G401 (cell line): ENCODE data around the gene PPP2R5C. TPM values are rescaled to one million over a fixed set of nuclear protein-coding genes. Genes with fewer than 3 reads are reported as not detected.

ENCODE experiments used
- DNase-seq: peaks from one replicate; pipeline ENCODE4 v3.0.0-alpha.2; 2015; ENCODE audit warnings: low spot score
- in situ Hi-C: cut with HindIII; loops from 2 replicates; pipeline ENCODE4 v1.10.0; 2016; ENCODE audit warnings: low sequenced_read_pairs, mixed read lengths
- total RNA-seq: library from RNA; depleted of rRNA; stranded (reverse); fragments of >200 nt; shearing (Covaris generic); gene quantifications from 2 replicates; pipeline ENCODE4 v1.2.3, GENCODE V29; 2014

PPP2R5C gene
- total RNA-seq, 1 experiment from 2014 or later, result 118 TPM

DNA sequence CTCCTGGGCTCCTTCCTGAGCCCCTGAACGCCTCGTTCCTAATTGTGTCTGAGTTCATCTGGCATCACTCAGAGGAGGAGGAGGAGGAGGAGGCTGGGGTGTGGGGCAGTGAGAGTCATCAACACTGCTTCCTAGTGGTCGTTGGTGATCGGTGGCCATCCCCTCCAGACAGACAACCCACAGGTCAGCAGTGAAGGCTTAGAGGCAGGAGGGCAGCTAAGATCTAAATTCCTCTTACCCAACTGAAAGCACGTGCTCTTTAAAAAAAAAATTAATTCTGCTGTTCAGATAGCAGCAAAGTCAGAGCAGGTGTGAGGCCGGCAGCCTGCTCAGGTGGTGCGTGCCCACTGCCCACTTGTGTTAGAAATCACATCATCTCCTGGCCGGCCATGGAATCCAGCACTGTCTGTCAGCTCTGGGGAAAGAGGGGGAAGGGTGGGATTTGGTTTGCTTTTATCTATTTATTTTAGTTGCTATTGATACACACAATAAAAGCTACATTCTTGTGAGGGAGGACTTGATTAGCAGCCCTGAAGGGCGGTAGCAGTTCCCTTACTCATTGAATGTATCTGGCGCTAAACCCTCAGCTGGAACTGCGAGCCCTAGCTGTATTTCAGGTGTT, 46.6 kb downstream of the PPP2R5C start:
- DNase-seq, result no peak
- in situ Hi-C loops, result no loop called here

DNA sequence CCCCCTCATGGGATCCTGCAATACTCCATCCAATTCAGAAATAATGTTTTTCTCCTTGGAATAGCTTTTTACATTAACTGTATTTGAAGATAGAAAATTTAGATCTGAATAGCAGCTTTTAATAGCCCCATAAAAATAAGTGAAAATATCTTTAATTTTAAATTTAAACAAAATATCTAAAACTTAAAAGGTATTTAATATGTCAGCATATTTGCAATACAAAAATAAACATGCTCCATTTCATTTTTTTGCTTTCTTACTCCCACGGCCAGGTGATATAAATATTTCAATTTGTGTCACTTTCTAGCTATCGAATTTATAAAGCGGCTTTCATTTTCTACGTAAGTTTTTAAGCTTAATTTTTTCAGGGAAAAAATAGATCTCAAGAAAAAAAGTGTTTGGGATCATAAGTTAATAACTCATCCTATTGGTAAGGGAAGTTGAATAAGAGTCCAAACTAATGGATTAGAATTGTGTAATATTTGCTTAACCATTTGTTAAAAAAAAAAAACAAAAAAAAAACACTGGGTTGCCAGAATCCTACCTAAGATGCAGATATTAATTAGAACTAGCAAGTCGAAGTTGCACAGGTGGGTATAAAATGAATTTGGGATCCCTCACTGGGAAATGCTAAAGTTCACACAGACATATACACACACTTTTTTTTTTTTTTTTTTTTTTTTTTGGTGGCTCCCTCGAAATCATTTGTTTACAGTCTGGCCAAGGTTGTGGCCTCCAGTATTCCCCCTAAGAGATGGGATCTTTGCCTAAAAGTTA, 47.6 kb downstream of the PPP2R5C start:
- in situ Hi-C loops, result no loop called here

DNA sequence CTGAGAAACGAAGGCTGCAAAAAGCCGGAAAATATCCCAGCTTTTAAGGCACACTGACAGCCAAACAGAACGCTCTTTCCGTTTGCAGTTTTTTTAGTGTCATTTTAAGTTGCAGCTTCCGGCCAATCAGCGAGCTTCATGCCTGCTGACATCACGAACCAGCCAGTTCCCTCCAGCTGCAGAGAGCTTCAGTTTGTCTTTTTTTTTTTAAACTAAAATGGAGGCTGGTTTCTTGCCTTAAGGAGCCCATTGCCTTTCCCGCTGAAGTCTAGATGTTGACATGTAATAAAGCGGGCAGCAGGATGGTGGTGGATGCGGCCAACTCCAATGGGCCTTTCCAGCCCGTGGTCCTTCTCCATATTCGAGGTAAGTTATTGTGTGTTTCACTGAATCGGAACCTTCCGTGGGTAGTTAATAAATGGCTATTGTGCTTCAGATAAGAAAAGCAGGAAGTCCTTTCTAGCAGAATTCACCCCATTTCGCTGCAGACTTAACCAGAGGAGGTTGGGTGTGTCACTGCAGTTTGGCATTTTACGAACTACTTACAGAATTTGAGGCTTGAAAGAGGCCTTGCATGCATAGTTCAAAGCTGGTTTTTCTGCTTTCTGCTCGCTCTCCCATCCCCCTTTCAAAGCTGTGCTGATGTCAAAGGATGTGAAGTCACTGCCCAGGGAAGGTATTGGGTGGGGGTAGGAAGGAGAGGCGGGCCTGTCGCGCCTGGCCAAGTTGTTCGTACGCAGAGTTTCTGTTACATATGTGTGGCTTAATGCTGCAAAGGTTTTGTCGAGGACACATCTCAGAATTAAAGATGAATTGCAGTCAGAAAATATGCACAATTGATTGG, 48.4 kb downstream of the PPP2R5C start:
- in situ Hi-C loops, result no loop called here
- DNase-seq, result peak; percentile 94

More for the DNA sequence above, 47.6 kb downstream of the PPP2R5C start:
- no peak for DNase-seq

DNA sequence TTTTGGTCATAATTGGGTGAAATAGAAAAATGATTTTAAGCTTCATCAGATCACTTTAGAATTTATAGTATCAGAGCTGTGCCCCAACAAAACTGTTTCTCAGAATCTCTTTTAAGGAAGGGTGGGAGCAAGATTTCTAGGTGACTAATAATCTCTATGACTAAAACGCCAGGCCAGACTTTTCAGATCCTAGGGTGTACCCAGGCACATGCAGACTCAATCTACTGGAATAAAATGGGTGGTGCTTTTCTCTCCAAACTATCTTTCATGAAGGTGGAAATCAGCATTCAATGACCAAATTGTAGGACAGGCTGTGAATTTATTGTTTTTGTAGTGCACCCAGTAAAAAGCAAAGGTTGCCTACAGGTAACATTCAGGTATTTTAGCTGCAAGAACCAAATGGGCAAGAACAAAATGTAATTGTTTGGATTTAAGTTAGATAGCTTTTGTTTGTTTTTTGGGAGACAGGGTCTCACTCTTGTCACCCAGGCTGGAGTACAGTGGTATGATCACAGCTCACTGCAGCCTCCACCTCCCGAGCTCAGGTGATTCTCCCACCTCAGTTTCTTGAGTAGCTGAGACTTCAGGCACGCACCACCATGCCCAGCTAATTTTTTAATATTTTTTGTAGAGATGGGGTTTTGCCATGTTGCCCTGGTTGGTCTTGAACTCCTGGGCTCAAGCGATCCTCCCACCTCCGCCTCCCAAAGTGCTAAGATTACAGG, 49.5 kb downstream of the PPP2R5C start:
- in situ Hi-C loops, result no loop called here

DNA sequence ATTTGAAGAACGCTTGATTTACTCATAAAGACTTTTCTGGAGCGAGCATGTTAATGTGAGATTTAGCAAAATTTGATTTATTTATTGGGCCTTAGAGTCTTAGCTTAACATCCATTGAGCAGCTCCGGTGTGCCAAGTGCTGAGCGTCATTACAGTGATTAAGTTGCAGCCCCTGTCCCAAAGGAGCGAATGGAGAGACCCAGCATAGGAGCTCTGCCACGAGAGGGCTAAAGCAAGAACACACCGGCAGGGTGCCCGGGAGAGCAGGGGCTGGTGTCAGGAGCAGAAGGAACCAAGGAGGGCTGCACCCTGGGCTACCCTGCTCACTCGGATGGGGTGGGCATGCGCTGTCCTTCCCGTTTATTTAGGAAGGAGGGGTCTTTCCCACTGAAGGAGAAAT, 50.6 kb downstream of the PPP2R5C start:
- no peak for DNase-seq
- in situ Hi-C loops, result no loop called here

More for the DNA sequence above, 49.5 kb downstream of the PPP2R5C start:
- DNase-seq, result no peak

DNA sequence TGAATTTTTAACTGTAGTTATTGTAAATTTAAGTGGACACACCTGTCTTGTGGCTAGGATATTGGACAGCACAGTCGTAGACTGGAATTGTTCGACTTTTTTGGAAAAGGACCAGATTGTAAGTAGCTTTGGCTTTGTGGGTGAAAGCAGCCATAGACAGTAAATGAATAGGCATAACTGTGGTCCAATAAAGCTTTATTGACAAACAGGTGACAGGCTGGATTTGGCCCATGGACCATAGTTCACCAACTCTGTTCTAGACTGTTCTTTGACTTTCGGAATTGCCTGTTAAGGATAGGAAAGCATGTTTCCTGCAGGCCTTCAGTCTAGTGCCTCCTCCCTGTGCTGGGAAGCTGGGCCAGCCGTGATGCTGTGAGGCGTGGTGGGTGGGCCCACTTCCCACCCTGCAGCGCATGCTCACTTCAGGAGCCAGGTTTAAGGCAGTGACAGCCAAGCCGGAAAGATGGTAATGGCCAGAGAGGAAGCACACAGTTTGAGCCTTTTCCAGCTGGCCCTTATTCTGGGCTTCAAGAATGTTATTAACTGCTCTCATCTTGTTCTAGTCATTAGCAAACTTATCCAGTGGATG, 51.8 kb downstream of the PPP2R5C start:
- no peak for DNase-seq
- in situ Hi-C loops, result no loop called here

DNA sequence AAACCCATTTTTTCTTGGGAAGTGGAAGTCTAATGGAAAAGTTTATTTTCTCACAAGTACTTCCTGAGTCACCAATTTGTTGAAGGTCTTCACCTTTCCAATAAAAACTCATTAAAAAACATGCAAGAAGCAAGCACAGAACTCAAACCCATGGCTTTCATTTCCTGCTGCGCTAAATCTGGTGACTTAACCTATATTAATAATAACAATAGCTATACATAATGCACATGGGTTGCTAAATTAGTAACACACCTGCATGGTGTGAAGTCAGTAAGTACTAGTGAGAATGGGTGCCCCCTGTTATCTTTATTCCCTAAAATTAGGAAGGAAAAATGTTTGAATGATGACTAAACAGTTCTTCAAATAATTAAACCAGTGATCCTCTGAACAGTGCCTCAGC, 52.3 kb downstream of the PPP2R5C start:
- in situ Hi-C loops, result no loop called here
- no peak for DNase-seq

DNA sequence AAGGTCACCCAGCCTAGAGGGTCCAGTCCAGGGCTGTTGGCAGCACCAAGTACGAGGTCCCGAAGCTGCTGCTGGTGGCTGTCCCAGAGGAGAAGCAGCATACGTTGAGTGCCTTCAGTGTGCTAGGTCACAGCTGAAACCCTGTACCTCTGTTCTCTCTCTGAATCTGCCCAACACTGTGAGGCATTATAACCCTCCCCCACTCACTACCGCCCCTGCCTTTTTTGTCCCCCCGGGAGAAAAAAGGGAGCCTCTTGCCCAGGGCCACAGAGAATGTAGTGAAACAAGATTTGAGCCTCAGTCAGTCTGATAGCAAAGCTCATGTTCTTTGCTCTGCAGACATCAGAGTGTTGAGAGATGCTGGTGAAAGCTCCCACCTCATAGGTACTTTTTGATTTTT, 53.4 kb downstream of the PPP2R5C start:
- DNase-seq, result no peak
- in situ Hi-C loops, result no loop called here

DNA sequence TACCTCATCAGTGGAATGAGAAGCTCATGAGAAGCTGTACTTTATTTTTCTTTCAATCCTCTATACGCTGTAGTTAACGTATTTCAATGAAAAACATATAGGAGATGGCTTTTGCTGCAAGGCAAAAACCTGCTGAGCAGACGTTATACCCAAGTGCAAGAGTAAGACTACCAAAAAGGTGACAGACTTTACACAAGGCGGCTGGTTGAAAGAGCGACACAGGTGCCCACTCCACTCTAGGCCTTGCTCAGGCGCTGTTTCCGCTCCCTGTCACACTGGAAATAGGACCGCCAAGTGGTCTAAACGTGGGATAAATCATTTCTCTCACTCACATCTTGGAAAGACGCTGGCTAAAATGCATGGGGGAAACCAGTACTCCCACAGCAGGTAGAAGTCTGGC, 54.5 kb downstream of the PPP2R5C start:
- in situ Hi-C loops, result no loop called here
- no peak for DNase-seq

DNA sequence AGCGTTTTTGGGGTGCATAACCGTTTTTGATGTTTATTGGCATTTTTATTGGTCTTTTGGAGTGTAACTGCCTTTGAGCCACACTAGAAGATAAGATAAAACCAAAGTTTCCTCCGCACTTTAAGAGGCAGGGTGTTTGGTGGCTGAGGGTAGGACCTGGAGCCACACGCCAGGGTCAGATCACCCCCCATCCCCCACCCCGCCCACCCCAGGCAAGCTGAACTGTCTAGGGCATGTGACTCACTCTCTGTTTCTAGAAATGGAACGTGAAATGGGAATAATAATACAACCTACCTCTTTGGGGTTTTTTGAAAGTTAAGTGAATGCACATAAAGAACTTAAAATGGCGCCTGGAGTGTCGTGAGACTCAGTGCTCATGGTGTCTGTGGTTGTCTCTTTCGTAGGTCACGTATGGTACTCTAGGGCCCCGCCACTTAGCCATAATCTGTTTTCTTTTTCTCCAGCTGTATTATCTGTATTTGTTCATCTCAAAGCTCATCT, 56.0 kb downstream of the PPP2R5C start:
- no peak for DNase-seq
- in situ Hi-C loops, result no loop called here

DNA sequence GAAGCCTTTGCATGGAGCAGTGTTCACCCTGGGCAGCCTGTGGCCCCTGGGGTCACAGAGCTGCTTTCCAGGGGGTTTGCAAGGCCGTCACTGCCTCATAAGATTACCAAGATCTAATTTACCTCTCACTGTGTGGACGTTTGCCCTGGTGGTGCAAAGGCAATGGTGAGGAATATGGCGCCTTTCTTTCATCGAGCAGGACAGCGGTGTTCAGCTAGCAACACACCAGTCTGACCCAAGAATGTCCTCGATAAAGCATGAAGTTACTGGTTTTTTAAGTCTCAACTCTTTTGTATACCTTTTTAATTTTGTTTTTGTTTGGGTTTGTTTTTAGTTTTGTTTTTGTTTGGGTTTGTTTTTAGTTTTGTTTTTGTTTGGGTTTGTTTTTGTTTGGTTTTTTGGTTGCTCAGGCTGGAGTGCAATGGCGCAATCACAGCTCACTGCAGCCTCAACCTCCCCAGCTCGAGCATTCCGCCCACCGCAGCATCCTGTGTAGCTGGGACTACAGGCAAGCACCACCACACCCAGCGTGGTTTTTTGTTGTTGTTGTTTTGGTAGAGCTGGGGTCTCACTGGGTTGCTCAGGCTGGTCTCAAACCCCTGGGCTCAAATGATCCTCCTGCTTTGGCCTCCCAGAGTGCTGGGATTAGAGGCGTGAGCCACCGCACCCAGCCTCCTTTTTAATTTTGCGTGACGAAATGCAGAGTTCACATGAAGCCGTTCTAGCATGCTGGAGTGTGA, 57.9 kb downstream of the PPP2R5C start:
- no peak for DNase-seq
- in situ Hi-C loops, result no loop called here

DNA sequence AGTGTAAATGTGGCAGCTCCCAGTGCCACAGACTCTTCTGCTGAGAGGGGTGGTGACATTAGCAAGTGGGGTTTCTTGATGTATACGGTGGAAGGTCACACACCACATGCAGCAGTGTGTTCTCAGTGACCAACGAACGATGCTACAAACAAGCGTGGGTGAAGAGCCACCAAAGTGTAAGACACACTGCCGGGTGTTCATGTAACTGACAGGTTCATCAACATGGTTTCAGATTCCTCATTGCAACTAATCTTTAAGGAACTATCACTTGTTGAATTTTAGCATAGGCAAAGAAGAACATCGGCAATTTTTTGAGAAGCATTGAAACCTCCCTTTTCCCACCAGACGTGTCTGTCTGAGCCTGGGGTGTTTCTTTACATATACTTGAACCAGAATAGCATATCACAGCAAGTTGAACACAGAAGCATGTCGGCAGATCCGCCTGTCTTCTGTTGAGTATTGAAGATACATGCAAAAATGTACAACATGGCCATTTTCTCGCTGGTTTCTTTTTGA, 58.8 kb downstream of the PPP2R5C start:
- no peak for DNase-seq
- in situ Hi-C loops, result no loop called here

DNA sequence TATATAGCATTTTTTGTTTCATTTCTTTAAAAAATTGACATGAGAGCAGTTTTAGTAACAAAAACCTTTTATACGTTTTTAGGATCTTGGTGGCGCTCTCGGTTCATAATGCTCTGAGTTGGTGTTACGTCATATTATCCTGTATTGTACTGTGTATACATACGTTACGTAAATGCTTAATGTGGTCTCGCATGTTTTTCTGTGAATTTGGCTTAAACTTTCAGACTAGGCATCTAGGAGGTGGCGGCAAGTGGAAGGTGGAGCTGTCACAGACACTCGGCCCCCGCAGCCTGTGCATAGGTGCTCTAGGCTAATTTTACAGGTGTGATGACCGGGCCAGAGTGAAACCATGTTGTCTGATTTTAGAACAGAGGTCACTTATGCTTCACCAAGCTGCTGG, 60.0 kb downstream of the PPP2R5C start:
- no peak for DNase-seq
- in situ Hi-C loops, result no loop called here

DNA sequence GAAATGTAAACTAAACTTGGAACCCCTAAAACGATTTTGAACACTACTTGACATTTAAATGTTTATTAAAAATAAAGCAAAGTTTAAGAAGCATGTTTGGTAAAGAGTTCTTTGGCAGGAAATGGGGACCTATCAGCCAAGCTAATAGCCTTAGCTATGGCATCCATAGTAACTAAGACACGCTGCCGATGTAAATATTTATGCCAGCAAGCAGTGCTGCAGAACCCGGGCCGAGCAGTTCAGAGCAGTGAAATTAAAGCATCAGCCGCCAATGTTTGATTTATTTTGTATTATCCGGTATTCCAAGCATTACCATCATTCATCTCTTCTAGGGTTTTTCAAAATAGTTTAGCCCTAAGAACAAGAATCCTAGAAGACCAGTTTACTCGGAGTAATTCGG, 61.6 kb downstream of the PPP2R5C start:
- DNase-seq, result no peak
- in situ Hi-C loops, result no loop called here

DNA sequence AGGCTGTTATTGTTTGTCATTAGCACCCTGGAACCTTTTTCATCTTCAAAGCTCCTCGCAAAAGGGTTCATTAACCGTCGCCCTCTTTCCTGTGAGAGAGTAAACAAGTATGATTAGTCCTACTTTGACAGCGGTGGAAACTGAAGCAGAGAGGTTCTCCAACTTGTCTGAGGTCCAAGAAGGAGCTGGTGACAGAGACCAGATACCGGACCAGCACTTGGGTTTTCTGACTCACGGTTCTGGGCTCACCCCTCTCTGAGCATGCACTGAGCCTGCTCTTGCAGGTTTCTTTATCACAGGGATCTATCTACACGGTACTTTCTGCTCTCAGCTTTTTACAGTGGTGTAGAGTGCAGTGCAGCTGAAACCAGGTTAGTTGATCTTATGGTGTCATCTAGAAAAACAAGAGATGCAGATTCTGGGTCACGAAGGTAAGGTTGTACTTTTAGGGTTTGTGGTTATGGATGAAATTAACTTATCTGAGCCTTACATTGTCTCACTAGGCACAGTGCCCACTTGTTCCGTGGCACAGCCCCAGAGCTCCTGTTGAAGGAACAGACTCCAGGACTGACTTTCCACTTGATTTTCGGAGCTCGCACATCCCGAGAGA, 62.1 kb downstream of the PPP2R5C start:
- DNase-seq, result peak; percentile 72
- in situ Hi-C loops, result no loop called here

DNA sequence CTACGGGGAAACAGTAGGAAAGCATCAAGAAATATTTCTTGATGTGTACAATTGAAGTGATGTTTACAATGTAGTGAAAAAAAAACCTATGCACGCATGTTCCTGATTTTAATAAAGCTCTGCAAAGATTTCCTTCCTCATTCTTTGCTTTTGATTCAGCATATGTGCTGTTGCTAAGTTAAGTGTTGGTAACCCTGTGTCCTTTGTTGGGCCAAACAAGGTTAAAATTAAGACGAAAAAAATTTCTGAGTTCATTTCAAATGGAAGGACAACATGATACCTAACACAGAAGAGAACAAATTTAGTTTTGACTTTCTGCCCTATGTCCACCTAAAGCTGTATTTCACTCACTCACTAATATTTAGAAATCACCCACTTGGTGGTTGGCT, 62.8 kb downstream of the PPP2R5C start:
- in situ Hi-C loops, result no loop called here
- no peak for DNase-seq

DNA sequence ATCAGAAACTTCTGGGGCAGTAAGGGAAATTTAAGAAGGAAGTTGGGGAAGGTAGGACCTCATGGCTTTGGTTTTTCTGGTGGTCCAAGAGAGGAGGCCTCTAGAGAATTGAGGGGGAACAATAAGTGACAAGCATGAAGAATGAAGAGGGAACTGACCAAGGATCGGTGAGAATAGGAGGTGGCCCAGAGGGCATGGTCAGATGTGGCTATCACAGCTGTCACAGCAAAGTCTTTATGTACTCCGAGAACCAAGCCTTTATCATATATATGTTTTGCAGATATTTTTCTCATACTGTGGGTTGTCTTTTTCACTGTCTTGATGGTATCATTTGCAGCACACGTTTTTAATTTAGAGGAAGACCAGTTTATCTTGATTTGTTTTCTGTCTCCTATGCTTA, 64.3 kb downstream of the PPP2R5C start:
- no peak for DNase-seq
- in situ Hi-C loops, result no loop called here

DNA sequence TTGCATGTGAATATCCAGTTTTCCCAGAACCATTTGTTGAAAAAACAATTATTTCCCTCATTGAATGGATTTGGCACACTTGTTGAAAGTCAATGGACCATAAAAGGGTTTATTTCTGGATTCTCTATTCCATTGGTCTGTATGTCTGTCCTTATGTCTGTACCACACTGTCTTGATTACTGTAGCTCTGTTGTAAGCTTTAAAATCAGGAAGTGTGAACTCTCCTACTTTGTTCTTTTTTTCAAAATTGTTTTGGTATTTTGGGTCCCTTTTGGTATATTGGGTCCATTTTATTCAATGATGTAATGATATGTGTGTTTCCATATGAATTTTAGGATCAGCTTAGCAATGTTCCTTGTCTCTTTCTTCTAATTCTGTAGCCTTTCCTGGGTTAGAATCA, 64.8 kb downstream of the PPP2R5C start:
- in situ Hi-C loops, result no loop called here
- no peak for DNase-seq
